NT2/D1 (cell line): ENCODE measurements around the gene CDC37L1.
"Not testable (repeated sequence)": the region's sequence is repeated elsewhere in the genome, so short reads cannot be mapped to it uniquely, and the experiment has no call there.

Experiments used
- SUZ12 ChIP-seq: IDR thresholded peaks from 2 replicates; pipeline ENCODE4 v1.6.1; 2011; ENCODE audit not compliant: insufficient read length, insufficient read depth; ENCODE audit errors: extremely low read depth
- YY1 ChIP-seq: IDR thresholded peaks from 2 replicates; pipeline ENCODE4 v1.6.1; 2011; ENCODE audit not compliant: insufficient read length, insufficient read depth
- ZNF274 ChIP-seq: IDR thresholded peaks from 2 replicates; pipeline ENCODE4 v1.6.1; 2011; ENCODE audit warnings: mild to moderate bottlenecking, low read depth, low read length

DNA sequence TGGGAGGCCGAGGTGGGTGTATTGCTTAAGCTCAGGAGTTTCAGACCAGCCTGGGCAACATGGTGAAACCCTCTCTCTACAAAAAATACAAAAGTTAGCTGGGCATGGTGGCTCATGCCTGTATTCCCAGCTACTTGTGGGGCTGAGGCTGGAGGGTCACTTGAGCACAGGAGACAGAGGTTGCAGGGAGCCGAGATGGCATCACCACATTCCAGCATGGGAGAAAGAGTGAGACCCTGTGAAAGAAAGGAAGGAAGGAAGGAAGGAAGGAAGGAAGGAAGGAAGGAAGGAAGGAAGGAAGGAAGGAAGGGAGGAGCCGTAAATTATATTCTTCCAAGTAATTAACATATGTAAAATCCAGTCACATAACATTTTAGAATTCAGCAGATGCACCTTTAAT lies 23.2 kb upstream of the CDC37L1 start:
- not testable (repeated sequence) for TF ChIP-seq ZNF274, YY1, SUZ12
